ENCODE data around the gene FAXDC2. TPM values are rescaled to one million over a fixed set of nuclear protein-coding genes. Genes with fewer than 3 reads are reported as not detected.

Gene FAXDC2
- total and polyA plus RNA-seq, 2 of the 13 experiments (the other 11 are each of a cell fraction or from before 2014, with no cell fraction given): 4.7 to 58.8 TPM

DNA sequence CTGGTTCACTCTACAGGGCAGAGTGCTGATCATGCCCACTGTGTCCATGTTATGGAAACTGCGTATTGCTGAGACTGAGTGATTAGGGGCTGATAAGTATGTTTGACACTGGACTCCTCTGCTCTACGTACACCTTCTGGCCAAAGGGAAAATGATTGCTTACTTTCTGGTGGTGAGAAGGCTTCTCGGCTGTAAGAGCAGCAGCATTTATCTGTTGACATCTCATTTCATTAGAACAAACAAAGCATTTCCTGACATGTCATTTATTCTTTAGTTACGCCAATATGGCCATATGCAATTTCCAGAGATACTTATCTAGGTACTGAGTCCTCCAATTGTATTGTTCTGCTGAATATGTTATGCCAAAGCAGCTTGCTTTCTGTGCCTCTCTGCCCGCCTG lies 5.6 kb downstream of the FAXDC2 start (continued):
- peak; percentile 24; the same call in 1 of the 2 replicates for TF ChIP-seq ZNF12 (CRISPR knock-in tag; IDR thresholded peaks at IDR 0.05)
- TF ChIP-seq HMG20A (CRISPR knock-in tag; IDR thresholded peaks at IDR 0.05; ENCODE audit: borderline replicate concordance): peak; percentile 43; the same call in 1 of the 2 replicates
- no peak for TF ChIP-seq STAG1 (CRISPR knock-in tag; IDR thresholded peaks at IDR 0.05)
- 0 out of 2 replicates have a peak, but pooled peaks have one; percentile 23 for TF ChIP-seq MEIS2 (CRISPR knock-in tag; IDR thresholded peaks at IDR 0.05)
- no peak for TF ChIP-seq SKI (IDR thresholded peaks at IDR 0.05; ENCODE audit: partially characterized antibody)
- TF ChIP-seq, protein P1, sequence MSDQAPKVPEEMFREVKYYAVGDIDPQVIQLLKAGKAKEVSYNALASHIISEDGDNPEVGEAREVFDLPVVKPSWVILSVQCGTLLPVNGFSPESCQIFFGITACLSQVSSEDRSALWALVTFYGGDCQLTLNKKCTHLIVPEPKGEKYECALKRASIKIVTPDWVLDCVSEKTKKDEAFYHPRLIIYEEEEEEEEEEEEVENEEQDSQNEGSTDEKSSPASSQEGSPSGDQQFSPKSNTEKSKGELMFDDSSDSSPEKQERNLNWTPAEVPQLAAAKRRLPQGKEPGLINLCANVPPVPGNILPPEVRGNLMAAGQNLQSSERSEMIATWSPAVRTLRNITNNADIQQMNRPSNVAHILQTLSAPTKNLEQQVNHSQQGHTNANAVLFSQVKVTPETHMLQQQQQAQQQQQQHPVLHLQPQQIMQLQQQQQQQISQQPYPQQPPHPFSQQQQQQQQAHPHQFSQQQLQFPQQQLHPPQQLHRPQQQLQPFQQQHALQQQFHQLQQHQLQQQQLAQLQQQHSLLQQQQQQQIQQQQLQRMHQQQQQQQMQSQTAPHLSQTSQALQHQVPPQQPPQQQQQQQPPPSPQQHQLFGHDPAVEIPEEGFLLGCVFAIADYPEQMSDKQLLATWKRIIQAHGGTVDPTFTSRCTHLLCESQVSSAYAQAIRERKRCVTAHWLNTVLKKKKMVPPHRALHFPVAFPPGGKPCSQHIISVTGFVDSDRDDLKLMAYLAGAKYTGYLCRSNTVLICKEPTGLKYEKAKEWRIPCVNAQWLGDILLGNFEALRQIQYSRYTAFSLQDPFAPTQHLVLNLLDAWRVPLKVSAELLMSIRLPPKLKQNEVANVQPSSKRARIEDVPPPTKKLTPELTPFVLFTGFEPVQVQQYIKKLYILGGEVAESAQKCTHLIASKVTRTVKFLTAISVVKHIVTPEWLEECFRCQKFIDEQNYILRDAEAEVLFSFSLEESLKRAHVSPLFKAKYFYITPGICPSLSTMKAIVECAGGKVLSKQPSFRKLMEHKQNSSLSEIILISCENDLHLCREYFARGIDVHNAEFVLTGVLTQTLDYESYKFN (CRISPR knock-in tag; conservative IDR thresholded peaks at IDR 0.05): peak; percentile 52
- TF ChIP-seq, protein P2, sequence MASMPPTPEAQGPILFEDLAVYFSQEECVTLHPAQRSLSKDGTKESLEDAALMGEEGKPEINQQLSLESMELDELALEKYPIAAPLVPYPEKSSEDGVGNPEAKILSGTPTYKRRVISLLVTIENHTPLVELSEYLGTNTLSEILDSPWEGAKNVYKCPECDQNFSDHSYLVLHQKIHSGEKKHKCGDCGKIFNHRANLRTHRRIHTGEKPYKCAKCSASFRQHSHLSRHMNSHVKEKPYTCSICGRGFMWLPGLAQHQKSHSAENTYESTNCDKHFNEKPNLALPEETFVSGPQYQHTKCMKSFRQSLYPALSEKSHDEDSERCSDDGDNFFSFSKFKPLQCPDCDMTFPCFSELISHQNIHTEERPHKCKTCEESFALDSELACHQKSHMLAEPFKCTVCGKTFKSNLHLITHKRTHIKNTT (CRISPR knock-in tag; IDR thresholded peaks at IDR 0.05): no peak
- TF ChIP-seq FOXA1 (IDR thresholded peaks at IDR 0.05): no peak
- TF ChIP-seq FOXA1 (CRISPR knock-in tag; IDR thresholded peaks at IDR 0.05): peak; percentile 45; the same call in 1 of the 2 replicates
- no peak for TF ChIP-seq RFX5 (IDR thresholded peaks at IDR 0.05; ENCODE audit: low read depth, low read length)
- TF ChIP-seq, protein P3, sequence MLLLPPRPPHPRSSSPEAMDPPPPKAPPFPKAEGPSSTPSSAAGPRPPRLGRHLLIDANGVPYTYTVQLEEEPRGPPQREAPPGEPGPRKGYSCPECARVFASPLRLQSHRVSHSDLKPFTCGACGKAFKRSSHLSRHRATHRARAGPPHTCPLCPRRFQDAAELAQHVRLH (CRISPR knock-in tag; IDR thresholded peaks at IDR 0.05; ENCODE audit: borderline replicate concordance, low read depth): no peak
- no peak for TF ChIP-seq SNAI1 (CRISPR knock-in tag; IDR thresholded peaks at IDR 0.05; ENCODE audit: borderline replicate concordance)
- TF ChIP-seq, protein P4, sequence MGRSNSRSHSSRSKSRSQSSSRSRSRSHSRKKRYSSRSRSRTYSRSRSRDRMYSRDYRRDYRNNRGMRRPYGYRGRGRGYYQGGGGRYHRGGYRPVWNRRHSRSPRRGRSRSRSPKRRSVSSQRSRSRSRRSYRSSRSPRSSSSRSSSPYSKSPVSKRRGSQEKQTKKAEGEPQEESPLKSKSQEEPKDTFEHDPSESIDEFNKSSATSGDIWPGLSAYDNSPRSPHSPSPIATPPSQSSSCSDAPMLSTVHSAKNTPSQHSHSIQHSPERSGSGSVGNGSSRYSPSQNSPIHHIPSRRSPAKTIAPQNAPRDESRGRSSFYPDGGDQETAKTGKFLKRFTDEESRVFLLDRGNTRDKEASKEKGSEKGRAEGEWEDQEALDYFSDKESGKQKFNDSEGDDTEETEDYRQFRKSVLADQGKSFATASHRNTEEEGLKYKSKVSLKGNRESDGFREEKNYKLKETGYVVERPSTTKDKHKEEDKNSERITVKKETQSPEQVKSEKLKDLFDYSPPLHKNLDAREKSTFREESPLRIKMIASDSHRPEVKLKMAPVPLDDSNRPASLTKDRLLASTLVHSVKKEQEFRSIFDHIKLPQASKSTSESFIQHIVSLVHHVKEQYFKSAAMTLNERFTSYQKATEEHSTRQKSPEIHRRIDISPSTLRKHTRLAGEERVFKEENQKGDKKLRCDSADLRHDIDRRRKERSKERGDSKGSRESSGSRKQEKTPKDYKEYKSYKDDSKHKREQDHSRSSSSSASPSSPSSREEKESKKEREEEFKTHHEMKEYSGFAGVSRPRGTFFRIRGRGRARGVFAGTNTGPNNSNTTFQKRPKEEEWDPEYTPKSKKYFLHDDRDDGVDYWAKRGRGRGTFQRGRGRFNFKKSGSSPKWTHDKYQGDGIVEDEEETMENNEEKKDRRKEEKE (IDR thresholded peaks at IDR 0.05): no peak
- TF ChIP-seq MXD4 (CRISPR knock-in tag; IDR thresholded peaks at IDR 0.05): no peak
- TF ChIP-seq FOXC1 (CRISPR knock-in tag; IDR thresholded peaks at IDR 0.05; ENCODE audit: borderline replicate concordance): no peak
- TF ChIP-seq SNRNP70 (IDR thresholded peaks at IDR 0.05; ENCODE audit: low read depth, low read length): no peak
- no peak for TF ChIP-seq JARID2 (CRISPR knock-in tag; IDR thresholded peaks at IDR 0.05; ENCODE audit: insufficient replicate concordance)
- 0 out of 2 replicates have a peak, but pooled peaks have one; percentile 24 for TF ChIP-seq HDAC1 (CRISPR knock-in tag; IDR thresholded peaks at IDR 0.05)
- TF ChIP-seq, protein P5, sequence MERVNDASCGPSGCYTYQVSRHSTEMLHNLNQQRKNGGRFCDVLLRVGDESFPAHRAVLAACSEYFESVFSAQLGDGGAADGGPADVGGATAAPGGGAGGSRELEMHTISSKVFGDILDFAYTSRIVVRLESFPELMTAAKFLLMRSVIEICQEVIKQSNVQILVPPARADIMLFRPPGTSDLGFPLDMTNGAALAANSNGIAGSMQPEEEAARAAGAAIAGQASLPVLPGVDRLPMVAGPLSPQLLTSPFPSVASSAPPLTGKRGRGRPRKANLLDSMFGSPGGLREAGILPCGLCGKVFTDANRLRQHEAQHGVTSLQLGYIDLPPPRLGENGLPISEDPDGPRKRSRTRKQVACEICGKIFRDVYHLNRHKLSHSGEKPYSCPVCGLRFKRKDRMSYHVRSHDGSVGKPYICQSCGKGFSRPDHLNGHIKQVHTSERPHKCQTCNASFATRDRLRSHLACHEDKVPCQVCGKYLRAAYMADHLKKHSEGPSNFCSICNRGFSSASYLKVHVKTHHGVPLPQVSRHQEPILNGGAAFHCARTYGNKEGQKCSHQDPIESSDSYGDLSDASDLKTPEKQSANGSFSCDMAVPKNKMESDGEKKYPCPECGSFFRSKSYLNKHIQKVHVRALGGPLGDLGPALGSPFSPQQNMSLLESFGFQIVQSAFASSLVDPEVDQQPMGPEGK (CRISPR knock-in tag; IDR thresholded peaks at IDR 0.05): 0 out of 2 replicates have a peak, but pooled peaks have one; percentile 12
- TF ChIP-seq, protein P6, sequence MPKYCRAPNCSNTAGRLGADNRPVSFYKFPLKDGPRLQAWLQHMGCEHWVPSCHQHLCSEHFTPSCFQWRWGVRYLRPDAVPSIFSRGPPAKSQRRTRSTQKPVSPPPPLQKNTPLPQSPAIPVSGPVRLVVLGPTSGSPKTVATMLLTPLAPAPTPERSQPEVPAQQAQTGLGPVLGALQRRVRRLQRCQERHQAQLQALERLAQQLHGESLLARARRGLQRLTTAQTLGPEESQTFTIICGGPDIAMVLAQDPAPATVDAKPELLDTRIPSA (CRISPR knock-in tag; IDR thresholded peaks at IDR 0.05; ENCODE audit: borderline replicate concordance): no peak
- no peak for TF ChIP-seq KAT7 (CRISPR knock-in tag; IDR thresholded peaks at IDR 0.05; ENCODE audit: borderline replicate concordance)

Measured in HepG2 (cell line).